Left renal cortex interstitium (tissue), 4 donors: ENCODE measurements around the gene RPL27A. TPM values are rescaled to one million over a fixed set of nuclear protein-coding genes. Genes with fewer than 3 reads are reported as not detected.

ENCODE experiments used
- DNase-seq, 4 donors: peaks; one replicate each; pipeline ENCODE4 v3.0.0-alpha.2; 2013; ENCODE audit warnings: low read depth in 4 of 4, low spot score in 2 of 4, missing footprints in 1 of 4
- polyA plus RNA-seq, 4 donors: library from polyadenylated mRNA; unstranded; fragments of 120-200 nt; gene quantifications; one replicate each; pipeline ENCODE4 v1.2.1, GENCODE V29; 2013; ENCODE audit not compliant: insufficient read length in 4 of 4

The RPL27A gene
- polyA plus RNA-seq, 4 donors: 1,860 to 2,614 (median 2,200) TPM

- DNase-seq: no peak
Observed at GRCh38 chr11:8719721-8720120, 37.1 kb downstream of the RPL27A start.

GRCh38 chr11:8720352-8720751 is 37.8 kb downstream of the RPL27A start:
- DNase-seq: no peak

GRCh38 chr11:8720868-8721608 is 38.4 kb downstream of the RPL27A start:
- peak in 1 of 4 donors; percentile 51 for DNase-seq

GRCh38 chr11:8721609-8722500 is 39.3 kb downstream of the RPL27A start:
- no peak for DNase-seq

- no peak for DNase-seq
Observed at GRCh38 chr11:8722809-8723208, 40.2 kb downstream of the RPL27A start.

- DNase-seq: no peak
Observed at GRCh38 chr11:8723711-8724110, 41.1 kb downstream of the RPL27A start.

- no peak for DNase-seq
Observed at GRCh38 chr11:8724682-8725081, 42.1 kb downstream of the RPL27A start.

GRCh38 chr11:8726395-8726794 is 43.8 kb downstream of the RPL27A start:
- no peak for DNase-seq

GRCh38 chr11:8728563-8728962 is 46.0 kb downstream of the RPL27A start:
- DNase-seq: no peak

- no peak for DNase-seq
Observed at GRCh38 chr11:8729067-8729466, 46.5 kb downstream of the RPL27A start.

GRCh38 chr11:8729837-8730696 is 47.5 kb downstream of the RPL27A start:
- DNase-seq: no peak

GRCh38 chr11:8730697-8731020 is 48.1 kb downstream of the RPL27A start:
- DNase-seq: no peak

- DNase-seq: no peak
Observed at GRCh38 chr11:8731647-8732323, 49.2 kb downstream of the RPL27A start.

- DNase-seq: no peak
Observed at GRCh38 chr11:8732324-8732670, 49.7 kb downstream of the RPL27A start.

- no peak for DNase-seq
Observed at GRCh38 chr11:8732748-8733241, 50.2 kb downstream of the RPL27A start.

GRCh38 chr11:8733852-8734251 is 51.3 kb downstream of the RPL27A start:
- DNase-seq: no peak

GRCh38 chr11:8735094-8735493 is 52.5 kb downstream of the RPL27A start:
- no peak for DNase-seq

GRCh38 chr11:8739309-8739793 is 56.8 kb downstream of the RPL27A start:
- no peak for DNase-seq
